HK-2 (cell line): ENCODE measurements around the gene BRI3.
A peak's percentile ranks its signal among the peaks of the same experiment; 100 is the strongest.
"Not testable (repeated sequence)": the region's sequence is repeated elsewhere in the genome, so short reads cannot be mapped to it uniquely, and the experiment has no call there.

Experiments
- DNase-seq: peaks from one replicate; pipeline ENCODE4 v3.0.0-alpha.2; 2018; ENCODE audit not compliant: unreplicated experiment

BRI3 gene

GRCh38 chr7:98314469-98314868 lies 33.0 kb downstream of the BRI3 start:
- DNase-seq = no peak

DNA sequence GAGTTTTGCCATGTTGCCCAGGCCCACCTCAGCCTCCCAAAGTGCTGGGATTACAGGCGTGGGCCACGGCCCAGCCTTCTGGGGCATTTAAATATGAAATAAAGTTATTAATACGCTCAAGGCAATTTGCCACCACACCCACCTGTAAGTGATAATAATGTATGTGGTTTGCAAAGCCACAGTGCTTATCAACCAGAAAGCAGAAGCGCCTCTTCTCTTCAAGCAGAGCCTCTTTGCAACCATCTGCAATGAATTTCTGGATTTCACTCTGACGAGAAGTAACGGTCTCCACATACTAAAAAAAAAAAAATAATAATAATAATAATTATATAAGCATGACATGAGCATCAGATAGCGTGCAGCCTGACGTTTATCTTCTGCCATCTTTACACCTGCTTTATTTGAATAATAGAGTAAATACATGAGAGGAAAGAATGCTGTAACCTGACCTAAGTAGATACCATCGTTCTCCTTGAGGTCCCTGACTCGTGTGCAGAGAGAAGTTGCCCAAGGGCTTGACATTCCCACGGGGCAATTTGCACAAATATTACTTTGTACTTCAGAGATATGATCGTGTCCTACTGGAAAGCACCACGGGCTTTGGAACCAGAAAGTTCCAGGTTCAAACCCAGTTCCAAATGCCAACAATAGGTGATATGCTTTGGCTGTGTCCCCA lies 34.0 kb downstream of the BRI3 start:
- DNase-seq = no peak

- not testable (repeated sequence) for DNase-seq
Measured at GRCh38 chr7:98315994-98316527, 34.6 kb downstream of the BRI3 start.

DNA sequence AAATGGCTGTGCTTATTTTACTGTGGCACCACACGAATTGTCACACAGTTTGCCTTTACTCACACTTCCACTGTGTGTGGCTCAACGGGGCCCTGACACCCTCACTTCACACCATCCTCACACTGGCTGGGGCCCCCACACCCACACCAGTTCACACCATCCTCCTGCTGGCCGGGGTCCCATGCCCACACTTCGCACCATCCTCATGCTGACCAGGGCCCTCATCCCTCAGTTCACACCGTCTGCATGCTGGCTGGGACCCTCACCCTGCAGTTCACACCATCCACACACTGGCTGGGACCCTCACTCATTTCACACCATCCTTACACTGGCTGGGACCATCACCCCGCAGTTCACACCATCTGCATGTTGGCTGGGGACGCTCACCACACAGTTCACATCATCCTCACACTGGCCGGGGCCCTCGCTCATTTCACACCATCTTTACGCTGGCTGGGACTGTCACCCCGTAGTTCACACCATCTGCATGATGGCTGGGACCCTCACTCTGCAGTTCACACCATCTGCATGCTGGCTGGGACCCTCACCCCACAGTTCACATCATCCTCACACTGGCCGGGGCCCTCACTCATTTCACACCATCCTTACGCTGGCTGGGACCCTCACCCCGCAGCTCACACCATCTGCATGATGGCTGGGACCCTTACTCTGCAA lies 36.0 kb downstream of the BRI3 start:
- no peak for DNase-seq

DNA sequence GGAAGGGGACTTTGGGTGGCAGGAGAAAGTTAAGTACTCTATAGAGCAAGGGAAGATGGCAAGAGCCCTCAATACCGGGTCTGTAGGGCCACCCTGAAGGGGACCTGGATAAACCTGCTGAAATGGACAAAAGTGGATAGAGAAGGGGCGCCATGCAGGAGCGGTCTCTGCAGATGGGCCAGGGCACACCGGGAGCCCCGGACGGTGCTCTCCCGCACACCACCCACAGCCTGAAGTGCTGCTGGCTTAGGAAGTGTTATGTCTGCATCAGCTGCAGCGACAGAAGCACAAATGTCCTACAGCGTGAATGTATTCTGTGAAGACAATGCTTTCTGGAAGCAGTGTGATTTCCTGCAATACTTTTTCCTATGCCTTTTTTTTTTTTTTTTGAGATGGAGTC lies 37.7 kb downstream of the BRI3 start:
- no peak for DNase-seq

GRCh38 chr7:98321301-98321700 lies 39.8 kb downstream of the BRI3 start:
- no peak for DNase-seq

- no peak for DNase-seq
Measured at GRCh38 chr7:98322331-98323270, 41.1 kb downstream of the BRI3 start.

GRCh38 chr7:98323597-98324322 lies 42.3 kb downstream of the BRI3 start:
- DNase-seq = no peak

DNA sequence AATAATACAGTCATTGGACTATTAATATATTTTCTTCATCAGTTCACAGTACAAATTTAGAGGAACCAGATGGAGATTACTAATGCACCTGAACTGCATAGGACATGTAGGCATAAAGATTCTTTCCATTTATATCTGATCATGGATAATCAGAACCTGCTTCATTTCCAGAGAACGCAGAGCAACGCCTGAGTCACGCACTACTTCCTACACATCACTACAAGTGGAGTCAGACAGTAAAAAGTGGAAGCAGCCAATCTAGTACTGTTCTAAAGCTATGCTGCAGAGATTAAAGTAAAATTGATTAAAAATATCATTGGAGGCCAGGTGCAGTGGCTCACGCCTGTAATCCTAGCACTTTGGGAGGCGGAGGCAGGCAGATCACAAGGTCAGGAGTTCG lies 43.3 kb downstream of the BRI3 start:
- no peak for DNase-seq

GRCh38 chr7:98329100-98329790 lies 47.8 kb downstream of the BRI3 start:
- peak; percentile 35 for DNase-seq

DNA sequence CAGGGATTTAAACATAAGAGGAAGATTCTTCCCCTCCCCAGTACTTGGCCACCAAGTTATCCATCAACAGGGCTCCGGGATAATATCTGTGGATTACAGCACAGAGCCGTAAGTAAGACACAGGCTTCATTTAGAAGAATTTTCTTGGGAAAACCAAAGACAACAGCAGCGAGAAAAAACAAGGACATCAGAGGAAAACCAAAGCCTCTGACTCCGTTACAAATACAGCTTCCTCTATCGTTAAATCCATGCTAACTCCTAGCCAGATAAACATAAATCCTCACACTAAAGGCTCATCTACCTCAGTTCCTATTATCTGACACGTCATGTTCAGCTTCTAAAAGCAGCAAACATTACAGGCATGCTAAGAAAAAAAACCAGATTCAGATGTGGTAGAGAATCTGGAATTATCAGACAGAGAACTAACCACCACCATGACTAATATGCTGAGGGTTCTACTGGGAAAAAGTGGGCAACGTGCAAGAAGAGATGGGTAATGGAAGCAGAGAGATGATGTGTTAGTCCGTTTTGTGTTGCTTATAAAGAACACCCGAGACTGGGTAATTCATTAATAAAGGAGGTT lies 48.4 kb downstream of the BRI3 start:
- peak; percentile 25 for DNase-seq

- no peak for DNase-seq
Measured at GRCh38 chr7:98330926-98331529, 49.5 kb downstream of the BRI3 start.

DNA sequence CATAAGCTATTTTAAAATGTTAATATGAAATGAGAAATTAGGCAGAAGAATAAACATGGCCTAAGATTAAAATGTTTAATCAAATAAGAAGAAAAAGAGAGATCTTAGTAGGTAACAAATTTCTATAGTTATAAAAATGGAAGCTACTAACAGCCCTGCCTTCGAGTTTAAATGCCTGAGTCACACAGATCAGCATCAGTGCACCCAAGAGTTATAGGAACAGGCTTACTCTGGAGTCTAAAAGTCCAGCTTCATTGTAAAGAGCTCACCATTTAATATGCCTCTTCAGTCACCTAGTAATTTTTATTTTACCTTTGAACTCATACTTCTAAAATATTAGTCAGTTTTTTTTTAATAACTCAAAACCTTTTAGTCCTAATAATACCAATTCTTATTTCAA lies 52.6 kb downstream of the BRI3 start:
- DNase-seq = no peak

GRCh38 chr7:98335411-98335977 lies 54.0 kb downstream of the BRI3 start:
- DNase-seq = no peak

- no peak for DNase-seq
Measured at GRCh38 chr7:98338441-98338840, 57.0 kb downstream of the BRI3 start.

DNA sequence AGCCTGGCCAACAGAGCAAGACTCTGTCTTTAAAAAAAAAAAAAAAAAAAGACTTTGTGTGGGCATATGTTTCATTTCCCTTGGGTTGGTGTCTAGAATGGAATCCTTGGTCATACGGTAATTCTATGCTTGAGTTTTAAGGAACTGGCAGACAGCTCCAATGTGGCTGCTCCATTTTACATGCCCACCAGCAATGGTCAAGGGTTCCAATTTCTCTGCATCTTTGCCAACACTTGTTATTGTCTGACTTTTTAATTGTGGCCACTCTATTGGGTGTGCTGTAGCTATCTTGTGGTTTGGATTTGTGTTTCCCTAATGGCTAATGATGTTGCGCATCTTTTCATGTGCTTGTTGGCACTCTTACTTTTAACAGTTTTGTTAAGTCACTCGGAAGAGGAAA lies 57.6 kb downstream of the BRI3 start:
- no peak for DNase-seq

GRCh38 chr7:98341106-98341505 lies 59.6 kb downstream of the BRI3 start:
- no peak for DNase-seq
